HG03159 (cell line): ENCODE measurements around the gene VPS13C.

ENCODE experiments used
- ATAC-seq: cut with Tn5 transposase; IDR thresholded peaks from one replicate; pipeline ENCODE4 v1.9.1; 2021; ENCODE audit warnings: mild to moderate bottlenecking, moderate library complexity; ENCODE audit not compliant: unreplicated experiment

The VPS13C gene

GRCh38 chr15:62079594-62079993 is 19.3 kb upstream of the VPS13C start:
- ATAC-seq = no peak

GRCh38 chr15:62075595-62076277 is 15.5 kb upstream of the VPS13C start:
- ATAC-seq = no peak

GRCh38 chr15:62071711-62072308 is 11.6 kb upstream of the VPS13C start:
- ATAC-seq = no peak

GRCh38 chr15:62069551-62069950 is 9.3 kb upstream of the VPS13C start:
- no peak for ATAC-seq

- ATAC-seq = no peak
These were observed 8.5 kb upstream of the VPS13C start for GRCh38 chr15:62068810-62069167.

- ATAC-seq = no peak
These were observed 8.0 kb upstream of the VPS13C start for GRCh38 chr15:62068071-62068809.

- no peak for ATAC-seq
These were observed 7.3 kb upstream of the VPS13C start for GRCh38 chr15:62067448-62068044.

- no peak for ATAC-seq
These were observed 6.6 kb upstream of the VPS13C start, which contains the start of gene C2CD4A for GRCh38 chr15:62066663-62067447. C2CD4A (plus strand) TSS chr15:62066977; CDS start chr15:62067614, 637 bp downstream.

- ATAC-seq = no peak
These were observed 3.8 kb upstream of the VPS13C start for GRCh38 chr15:62063825-62064635.

GRCh38 chr15:62060896-62061280 is 641 bp upstream of the VPS13C start:
- no peak for ATAC-seq

- peak; percentile 74 for ATAC-seq
These were observed 483 bp downstream of the VPS13C start for GRCh38 chr15:62059816-62060112.

- no peak for ATAC-seq
These were observed 985 bp downstream of the VPS13C start for GRCh38 chr15:62059108-62059815.

GRCh38 chr15:62058327-62059028 is 1.8 kb downstream of the VPS13C start:
- ATAC-seq = no peak

- ATAC-seq = no peak
These were observed 2.8 kb downstream of the VPS13C start for GRCh38 chr15:62057341-62057980.

GRCh38 chr15:62054979-62055378 is 5.3 kb downstream of the VPS13C start:
- ATAC-seq = no peak

GRCh38 chr15:62053439-62054085 is 6.7 kb downstream of the VPS13C start:
- ATAC-seq = no peak

GRCh38 chr15:62052713-62053112 is 7.5 kb downstream of the VPS13C start:
- ATAC-seq = no peak

- no peak for ATAC-seq
These were observed 9.1 kb downstream of the VPS13C start for GRCh38 chr15:62051166-62051565.
